A673 (cell line): Measurements from ENCODE around the gene C11orf21.

ENCODE experiments used
- EZH2 ChIP-seq: fragments of 200-600 bp; sonication (generic); IDR thresholded peaks from 2 replicates; pipeline ENCODE4 v1.6.1; 2017; ENCODE audit warnings: borderline replicate concordance, low read depth, mild to moderate bottlenecking, mixed read lengths, antibody characterized with exemption, low read length; ENCODE audit not compliant: poor library complexity, severe bottlenecking
- TF ChIP-seq, protein P1 (sequence below): fragments of 300-800, 200-600 bp; sonication (generic); conservative IDR thresholded peaks from 2 replicates; pipeline ENCODE4 v1.5.1; 2017; ENCODE audit warnings: low read depth, mild to moderate bottlenecking, antibody characterized with exemption, low read length, moderate library complexity, mixed read lengths

DNA sequence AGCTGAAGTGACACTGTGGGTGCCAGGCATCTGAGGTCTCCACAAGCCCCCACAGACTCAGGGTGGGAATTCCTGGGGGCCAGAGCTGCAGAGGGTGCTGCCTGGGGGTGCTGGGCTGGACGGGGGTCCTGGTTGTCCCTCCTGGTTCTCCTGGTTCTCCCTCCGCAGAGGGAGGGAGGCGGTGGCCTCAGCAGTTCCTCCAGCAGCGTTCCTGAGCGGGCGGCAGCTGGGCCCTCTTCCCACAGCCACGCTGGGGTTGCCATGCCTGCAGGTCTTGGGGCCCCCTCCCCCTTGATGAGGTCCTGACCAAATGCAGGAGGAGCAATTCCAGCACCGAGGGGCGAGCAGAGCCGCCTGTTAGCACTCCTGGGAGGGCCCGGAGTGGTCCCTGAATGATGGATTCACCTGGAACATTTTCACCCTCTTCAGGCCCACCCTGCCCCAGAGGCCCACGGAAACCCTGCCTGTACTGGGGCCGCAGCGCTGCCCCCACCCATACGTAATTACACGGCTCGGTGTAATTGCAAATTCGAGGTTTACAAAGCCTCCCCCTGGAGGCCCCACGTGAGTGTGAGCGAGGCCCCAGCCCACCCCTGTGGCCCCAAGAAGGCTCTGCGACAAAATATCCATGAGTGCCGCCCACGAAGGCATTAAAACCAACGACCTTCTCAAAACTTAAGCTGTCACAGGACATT is 635 bp downstream of the C11orf21 start:
- TF ChIP-seq, protein P1, sequence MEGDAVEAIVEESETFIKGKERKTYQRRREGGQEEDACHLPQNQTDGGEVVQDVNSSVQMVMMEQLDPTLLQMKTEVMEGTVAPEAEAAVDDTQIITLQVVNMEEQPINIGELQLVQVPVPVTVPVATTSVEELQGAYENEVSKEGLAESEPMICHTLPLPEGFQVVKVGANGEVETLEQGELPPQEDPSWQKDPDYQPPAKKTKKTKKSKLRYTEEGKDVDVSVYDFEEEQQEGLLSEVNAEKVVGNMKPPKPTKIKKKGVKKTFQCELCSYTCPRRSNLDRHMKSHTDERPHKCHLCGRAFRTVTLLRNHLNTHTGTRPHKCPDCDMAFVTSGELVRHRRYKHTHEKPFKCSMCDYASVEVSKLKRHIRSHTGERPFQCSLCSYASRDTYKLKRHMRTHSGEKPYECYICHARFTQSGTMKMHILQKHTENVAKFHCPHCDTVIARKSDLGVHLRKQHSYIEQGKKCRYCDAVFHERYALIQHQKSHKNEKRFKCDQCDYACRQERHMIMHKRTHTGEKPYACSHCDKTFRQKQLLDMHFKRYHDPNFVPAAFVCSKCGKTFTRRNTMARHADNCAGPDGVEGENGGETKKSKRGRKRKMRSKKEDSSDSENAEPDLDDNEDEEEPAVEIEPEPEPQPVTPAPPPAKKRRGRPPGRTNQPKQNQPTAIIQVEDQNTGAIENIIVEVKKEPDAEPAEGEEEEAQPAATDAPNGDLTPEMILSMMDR = no peak
- no peak for TF ChIP-seq EZH2
